KMS-11 (cell line): ENCODE measurements around the gene ARID1B.

Experiments
- H2AFZ ChIP-seq: fragments of 200-600 bp; sonication (generic); 2 replicates; pipeline ENCODE4 v1.6.1; 2016; ENCODE audit warnings: antibody characterized with exemption, mixed run types, low read depth
- H3K27ac ChIP-seq: fragments of 200-600 bp; sonication (generic); 2 replicates; pipeline ENCODE4 v1.6.1; 2016; ENCODE audit warnings: mild to moderate bottlenecking, mixed run types
- H3K27me3 ChIP-seq: fragments of 200-600 bp; sonication (generic); 2 replicates; pipeline ENCODE4 v1.6.1; 2017; ENCODE audit warnings: mild to moderate bottlenecking, low read depth, mixed run types, moderate library complexity; ENCODE audit not compliant: insufficient read depth
- H3K36me3 ChIP-seq: fragments of 200-600 bp; sonication (generic); 2 replicates; pipeline ENCODE4 v1.6.1; 2017; ENCODE audit warnings: mild to moderate bottlenecking, mixed run types; ENCODE audit not compliant: insufficient read depth
- H3K4me1 ChIP-seq: fragments of 200-600 bp; sonication (generic); 2 replicates; pipeline ENCODE4 v1.6.1; 2016; ENCODE audit warnings: mild to moderate bottlenecking, low read depth, mixed run types; ENCODE audit not compliant: poor library complexity, severe bottlenecking
- H3K4me2 ChIP-seq: fragments of 200-600 bp; sonication (generic); 2 replicates; pipeline ENCODE4 v1.7.0; 2016; ENCODE audit warnings: mild to moderate bottlenecking, mixed run types
- H3K4me3 ChIP-seq: fragments of 200-600 bp; sonication (generic); IDR thresholded peaks from 2 replicates; pipeline ENCODE4 v1.6.1; 2017; ENCODE audit warnings: low read depth, low read length, mixed read lengths; ENCODE audit not compliant: insufficient read depth
- H3K79me2 ChIP-seq: fragments of 200-600 bp; sonication (generic); 2 replicates; pipeline ENCODE4 v1.6.1; 2016; ENCODE audit warnings: low read depth, mixed run types; ENCODE audit not compliant: insufficient read depth
- H3K9ac ChIP-seq: fragments of 200-600 bp; sonication (generic); 2 replicates; pipeline ENCODE4 v1.6.1; 2016; ENCODE audit warnings: mild to moderate bottlenecking, mixed run types
- H4K20me1 ChIP-seq: fragments of 200-600 bp; sonication (generic); 2 replicates; pipeline ENCODE4 v1.6.1; 2016; ENCODE audit warnings: mild to moderate bottlenecking, mixed run types; ENCODE audit not compliant: insufficient read depth
- TF ChIP-seq, protein P1 (sequence below): fragments of 200-600 bp; sonication (generic); conservative IDR thresholded peaks from 2 replicates; pipeline ENCODE4 v1.6.1; 2017; ENCODE audit warnings: low read depth, mild to moderate bottlenecking, antibody characterized with exemption, low read length, moderate library complexity, mixed read lengths

Gene ARID1B

DNA sequence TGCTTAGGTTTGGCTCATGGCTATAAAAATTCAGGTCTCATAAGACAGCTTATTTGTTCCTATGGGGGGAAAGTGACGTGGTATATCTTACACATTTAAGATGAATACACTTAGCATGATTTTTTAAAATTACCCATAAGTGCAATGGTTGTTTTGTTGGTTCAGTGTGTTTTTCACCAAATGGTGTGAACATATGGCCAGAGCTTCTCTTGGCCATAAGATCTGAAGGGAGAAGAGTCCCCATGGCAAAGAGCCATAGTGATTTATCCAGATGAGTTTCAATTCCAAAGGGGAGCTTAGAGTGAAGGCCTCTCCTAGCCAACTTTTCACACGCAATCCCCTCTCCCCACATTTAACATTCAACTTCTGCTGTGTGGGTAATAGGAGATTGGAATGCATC, 438.5 kb downstream of the ARID1B start:
- Histone ChIP-seq H4K20me1 (no peaks in the 10 kb centered on the region), H3K79me2 (no peaks in the 10 kb centered on the region), H3K27me3 (no peaks in the 10 kb centered on the region), H3K36me3 (no peaks in the 10 kb centered on the region), H2AFZ (no peak overlapping the region), H3K9ac (no peak overlapping the region), H3K4me3 (no peak overlapping the region), H3K4me2 (no peak overlapping the region), H3K27ac (no peak overlapping the region), H3K4me1 (peaks cover 5% of the 10 kb centered on the region)
- TF ChIP-seq, protein P1, sequence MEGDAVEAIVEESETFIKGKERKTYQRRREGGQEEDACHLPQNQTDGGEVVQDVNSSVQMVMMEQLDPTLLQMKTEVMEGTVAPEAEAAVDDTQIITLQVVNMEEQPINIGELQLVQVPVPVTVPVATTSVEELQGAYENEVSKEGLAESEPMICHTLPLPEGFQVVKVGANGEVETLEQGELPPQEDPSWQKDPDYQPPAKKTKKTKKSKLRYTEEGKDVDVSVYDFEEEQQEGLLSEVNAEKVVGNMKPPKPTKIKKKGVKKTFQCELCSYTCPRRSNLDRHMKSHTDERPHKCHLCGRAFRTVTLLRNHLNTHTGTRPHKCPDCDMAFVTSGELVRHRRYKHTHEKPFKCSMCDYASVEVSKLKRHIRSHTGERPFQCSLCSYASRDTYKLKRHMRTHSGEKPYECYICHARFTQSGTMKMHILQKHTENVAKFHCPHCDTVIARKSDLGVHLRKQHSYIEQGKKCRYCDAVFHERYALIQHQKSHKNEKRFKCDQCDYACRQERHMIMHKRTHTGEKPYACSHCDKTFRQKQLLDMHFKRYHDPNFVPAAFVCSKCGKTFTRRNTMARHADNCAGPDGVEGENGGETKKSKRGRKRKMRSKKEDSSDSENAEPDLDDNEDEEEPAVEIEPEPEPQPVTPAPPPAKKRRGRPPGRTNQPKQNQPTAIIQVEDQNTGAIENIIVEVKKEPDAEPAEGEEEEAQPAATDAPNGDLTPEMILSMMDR: no peak

- no peak overlapping the region for H3K4me3 ChIP-seq
- no peaks in the 10 kb centered on the region for H4K20me1 ChIP-seq
- TF ChIP-seq, protein P1: no peak
- no peak overlapping the region for H3K9ac ChIP-seq
- H3K4me2 ChIP-seq: no peak overlapping the region
- H3K27me3 ChIP-seq: no peaks in the 10 kb centered on the region
- no peak overlapping the region for H2AFZ ChIP-seq
- peaks cover 7% of the 10 kb centered on the region for H3K4me1 ChIP-seq
- H3K79me2 ChIP-seq: no peaks in the 10 kb centered on the region
- no peak overlapping the region for H3K27ac ChIP-seq
- H3K36me3 ChIP-seq: no peaks in the 10 kb centered on the region
Measured at GRCh38 chr6:157216570-157216969, 439.4 kb downstream of the ARID1B start.

GRCh38 chr6:157217198-157217893, 440.2 kb downstream of the ARID1B start:
- Histone ChIP-seq H2AFZ (no peak overlapping the region), H3K4me1 (peaks cover 7% of the 10 kb centered on the region), H3K27me3 (no peaks in the 10 kb centered on the region), H3K79me2 (no peaks in the 10 kb centered on the region), H3K4me2 (no peak overlapping the region), H3K36me3 (no peaks in the 10 kb centered on the region), H3K27ac (no peak overlapping the region), H3K4me3 (no peak overlapping the region), H4K20me1 (no peaks in the 10 kb centered on the region), H3K9ac (no peak overlapping the region)
- TF ChIP-seq, protein P1: no peak

DNA sequence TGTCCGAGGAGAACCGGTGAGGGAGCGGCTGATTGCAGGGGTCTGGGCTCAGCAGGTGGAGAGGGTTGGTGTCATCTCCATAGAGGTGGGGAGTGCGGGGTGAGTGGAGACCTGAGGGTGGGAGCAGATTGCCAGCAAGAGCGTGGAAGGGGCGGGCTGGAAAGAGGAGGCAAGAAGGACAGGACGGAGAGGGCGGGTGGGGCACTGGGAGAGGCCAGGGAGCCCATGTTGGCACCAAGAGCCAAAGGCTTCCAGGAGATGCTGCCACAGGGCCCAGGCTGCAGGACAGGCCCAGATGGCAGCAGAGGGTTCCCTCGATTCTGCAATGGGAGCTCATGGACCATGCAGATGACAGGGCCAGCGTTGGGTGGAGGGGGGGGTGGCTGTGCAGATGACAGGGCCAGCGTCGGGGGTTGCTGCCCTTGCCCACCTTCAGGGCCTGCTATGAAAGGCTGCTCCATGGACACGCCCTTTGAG, 440.8 kb downstream of the ARID1B start:
- no peak overlapping the region for H3K4me3 ChIP-seq
- no peaks in the 10 kb centered on the region for H4K20me1 ChIP-seq
- no peak overlapping the region for H3K27ac ChIP-seq
- peaks cover 7% of the 10 kb centered on the region for H3K4me1 ChIP-seq
- TF ChIP-seq, protein P1: no peak
- H3K79me2 ChIP-seq: no peaks in the 10 kb centered on the region
- H3K36me3 ChIP-seq: no peaks in the 10 kb centered on the region
- H3K4me2 ChIP-seq: no peak overlapping the region
- H3K27me3 ChIP-seq: no peaks in the 10 kb centered on the region
- H3K9ac ChIP-seq: no peak overlapping the region
- no peak overlapping the region for H2AFZ ChIP-seq
